C4-2B (cell line): ENCODE measurements around the gene DNAJC11.

Source experiments
- ZFX ChIP-seq: fragments of 450-650 bp; IDR thresholded peaks from 2 replicates; pipeline ENCODE4 v1.6.1; 2017
- TF ChIP-seq, protein P1 (sequence below): fragments of 450-650 bp; conservative IDR thresholded peaks from 2 replicates; pipeline ENCODE4 v1.5.1; 2017; ENCODE audit warnings: mild to moderate bottlenecking

DNA sequence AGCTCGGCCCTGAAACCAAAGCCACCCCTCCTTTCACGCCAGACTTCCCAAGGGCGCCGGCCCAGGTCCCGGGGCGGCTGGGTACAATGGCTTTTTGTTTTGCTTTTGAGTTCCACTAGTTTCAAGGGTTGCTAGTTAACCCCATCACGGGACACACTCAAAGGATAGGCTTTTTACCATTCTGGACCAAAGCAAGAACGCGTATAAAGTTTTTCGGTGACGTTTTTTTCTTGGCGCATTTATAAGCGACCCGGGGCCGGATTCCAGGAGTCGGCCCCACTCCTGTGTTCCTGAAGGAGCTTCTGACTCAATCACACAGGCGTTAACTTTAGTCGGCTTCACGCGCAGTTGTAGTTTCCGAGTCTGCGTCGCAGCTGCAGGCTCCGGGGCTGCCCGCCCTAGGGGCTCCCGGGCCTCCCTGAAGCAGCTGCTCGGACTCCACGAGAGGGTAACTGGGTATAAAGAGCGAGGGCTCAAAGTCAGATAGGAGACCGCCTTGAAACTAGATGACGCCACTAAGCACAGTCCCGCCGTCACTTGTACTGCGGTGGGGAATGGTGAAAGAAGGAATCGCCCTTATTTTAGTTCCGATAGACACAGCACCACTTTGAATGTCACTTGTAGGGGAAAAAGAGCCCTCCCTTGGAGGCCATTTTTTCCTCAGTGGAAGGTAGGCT, 98.2 kb downstream of the DNAJC11 start:
- TF ChIP-seq, protein P1, sequence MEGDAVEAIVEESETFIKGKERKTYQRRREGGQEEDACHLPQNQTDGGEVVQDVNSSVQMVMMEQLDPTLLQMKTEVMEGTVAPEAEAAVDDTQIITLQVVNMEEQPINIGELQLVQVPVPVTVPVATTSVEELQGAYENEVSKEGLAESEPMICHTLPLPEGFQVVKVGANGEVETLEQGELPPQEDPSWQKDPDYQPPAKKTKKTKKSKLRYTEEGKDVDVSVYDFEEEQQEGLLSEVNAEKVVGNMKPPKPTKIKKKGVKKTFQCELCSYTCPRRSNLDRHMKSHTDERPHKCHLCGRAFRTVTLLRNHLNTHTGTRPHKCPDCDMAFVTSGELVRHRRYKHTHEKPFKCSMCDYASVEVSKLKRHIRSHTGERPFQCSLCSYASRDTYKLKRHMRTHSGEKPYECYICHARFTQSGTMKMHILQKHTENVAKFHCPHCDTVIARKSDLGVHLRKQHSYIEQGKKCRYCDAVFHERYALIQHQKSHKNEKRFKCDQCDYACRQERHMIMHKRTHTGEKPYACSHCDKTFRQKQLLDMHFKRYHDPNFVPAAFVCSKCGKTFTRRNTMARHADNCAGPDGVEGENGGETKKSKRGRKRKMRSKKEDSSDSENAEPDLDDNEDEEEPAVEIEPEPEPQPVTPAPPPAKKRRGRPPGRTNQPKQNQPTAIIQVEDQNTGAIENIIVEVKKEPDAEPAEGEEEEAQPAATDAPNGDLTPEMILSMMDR = no peak
- no peak for TF ChIP-seq ZFX
